ENCODE measurements around the gene DAZAP2. TPM values are rescaled to one million over a fixed set of nuclear protein-coding genes. Genes with fewer than 3 reads are reported as not detected.
A peak's percentile ranks its signal among the peaks of the same experiment; 100 is the strongest.

The DAZAP2 gene
- polyA plus RNA-seq, 2 of the 4 experiments (the other 2 are of a cell fraction): 304 to 375 TPM

- H3K9me3 ChIP-seq: no peaks in the 10 kb centered on the region
- FAIRE-seq: no peak
- ATAC-seq: no peak
- CTCF ChIA-PET: interaction anchor here (1.7 kb wide), 1 partner anchor 14 kb away, joined by 6 read pairs; the partner anchor contains the start of gene POU6F1
- POLR2A ChIA-PET: no interaction called here
- no peaks in the 10 kb centered on the region for H3K4me1 ChIP-seq
- no peak overlapping the region for H3K27ac ChIP-seq
- DNase-seq (ENCODE audit: low read depth in 1 of 2, low spot score in 1 of 2): no peak
- H3K4me2 ChIP-seq: no peak overlapping the region
- TF ChIP-seq SREBF2 (IDR thresholded peaks at IDR 0.05) (no peak), FOXS1 (CRISPR knock-in tag; IDR thresholded peaks at IDR 0.05) (no peak), CBX8 (IDR thresholded peaks at IDR 0.05) (no peak), ELK1 (IDR thresholded peaks at IDR 0.05; ENCODE audit: low read depth, low read length) (no peak), TFCP2L1 (CRISPR knock-in tag; IDR thresholded peaks at IDR 0.05) (no peak), HOXB13 (CRISPR knock-in tag; IDR thresholded peaks at IDR 0.05; ENCODE audit: low read depth) (no peak), FOSL2 (IDR thresholded peaks at IDR 0.05) (no peak), FOSL2 (CRISPR knock-in tag; IDR thresholded peaks at IDR 0.05) (no peak), BCL3 (IDR thresholded peaks at IDR 0.05) (no peak), RNF2 (IDR thresholded peaks at IDR 0.05; ENCODE audit: borderline replicate concordance, low read depth) (no peak), ZC3H11A (IDR thresholded peaks at IDR 0.05) (no peak)
- TF ChIP-seq, protein P1, sequence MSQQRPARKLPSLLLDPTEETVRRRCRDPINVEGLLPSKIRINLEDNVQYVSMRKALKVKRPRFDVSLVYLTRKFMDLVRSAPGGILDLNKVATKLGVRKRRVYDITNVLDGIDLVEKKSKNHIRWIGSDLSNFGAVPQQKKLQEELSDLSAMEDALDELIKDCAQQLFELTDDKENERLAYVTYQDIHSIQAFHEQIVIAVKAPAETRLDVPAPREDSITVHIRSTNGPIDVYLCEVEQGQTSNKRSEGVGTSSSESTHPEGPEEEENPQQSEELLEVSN (IDR thresholded peaks at IDR 0.05; ENCODE audit: borderline replicate concordance, low read depth): no peak
- TF ChIP-seq, protein P2, sequence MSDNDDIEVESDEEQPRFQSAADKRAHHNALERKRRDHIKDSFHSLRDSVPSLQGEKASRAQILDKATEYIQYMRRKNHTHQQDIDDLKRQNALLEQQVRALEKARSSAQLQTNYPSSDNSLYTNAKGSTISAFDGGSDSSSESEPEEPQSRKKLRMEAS (IDR thresholded peaks at IDR 0.05): no peak
- TF ChIP-seq, protein P3, sequence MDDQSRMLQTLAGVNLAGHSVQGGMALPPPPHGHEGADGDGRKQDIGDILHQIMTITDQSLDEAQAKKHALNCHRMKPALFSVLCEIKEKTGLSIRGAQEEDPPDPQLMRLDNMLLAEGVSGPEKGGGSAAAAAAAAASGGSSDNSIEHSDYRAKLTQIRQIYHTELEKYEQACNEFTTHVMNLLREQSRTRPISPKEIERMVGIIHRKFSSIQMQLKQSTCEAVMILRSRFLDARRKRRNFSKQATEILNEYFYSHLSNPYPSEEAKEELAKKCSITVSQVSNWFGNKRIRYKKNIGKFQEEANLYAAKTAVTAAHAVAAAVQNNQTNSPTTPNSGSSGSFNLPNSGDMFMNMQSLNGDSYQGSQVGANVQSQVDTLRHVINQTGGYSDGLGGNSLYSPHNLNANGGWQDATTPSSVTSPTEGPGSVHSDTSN (IDR thresholded peaks at IDR 0.05): no peak
- H3K4me3 ChIP-seq: no peak overlapping the region
These were observed 6.0 kb upstream of the DAZAP2 start for GRCh38 chr12:51232642-51233041.

DNA sequence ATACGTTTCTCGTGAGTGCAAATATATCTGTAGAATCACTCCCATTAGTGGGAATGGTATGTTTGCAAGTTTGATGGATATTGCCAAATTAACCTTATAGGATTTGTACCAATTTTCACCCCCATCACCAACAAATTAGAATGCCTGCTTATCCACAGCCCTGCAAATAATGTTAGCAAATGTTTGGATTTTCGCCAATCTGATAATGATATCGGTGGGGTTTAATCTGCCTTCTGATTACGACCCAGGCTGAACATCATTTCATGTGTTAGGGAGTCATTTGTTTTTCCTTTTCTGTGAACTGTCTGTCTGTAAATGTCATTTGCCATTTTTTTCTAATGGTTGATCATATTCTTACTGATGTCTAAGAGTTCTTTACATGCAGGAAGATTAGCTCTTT, 4.1 kb upstream of the DAZAP2 start:
- no peak overlapping the region for H3K4me2 ChIP-seq
- ATAC-seq (no peak), DNase-seq (ENCODE audit: low read depth in 1 of 2, low spot score in 1 of 2) (no peak), FAIRE-seq (no peak)
- no peak overlapping the region for H3K4me3 ChIP-seq
- no peak for TF ChIP-seq SMC3 (IDR thresholded peaks at IDR 0.05)
- TF ChIP-seq, protein P1 (IDR thresholded peaks at IDR 0.05; ENCODE audit: borderline replicate concordance, low read depth): no peak
- TF ChIP-seq TP53 (CRISPR knock-in tag; IDR thresholded peaks at IDR 0.05): no peak
- no peak for TF ChIP-seq HOXB5 (CRISPR knock-in tag; IDR thresholded peaks at IDR 0.05)
- TF ChIP-seq MYC (IDR thresholded peaks at IDR 0.05; ENCODE audit: borderline replicate concordance, low read length): no peak
- CTCF ChIA-PET: interaction anchor here (1.1 to 1.8 kb wide), 2 partner anchors 17 to 28 kb away, joined by 4 read pairs; partner anchors contain the start of gene POU6F1
- H3K9me3 ChIP-seq: no peaks in the 10 kb centered on the region
- 83% methylated on average over 5 of the region's 5 CpGs for WGBS (ENCODE audit: missing lambda C conversion rate)
- no peak overlapping the region for H3K27ac ChIP-seq
- no peaks in the 10 kb centered on the region for H3K4me1 ChIP-seq
- POLR2A ChIA-PET: no interaction called here

GRCh38 chr12:51238037-51238509, 553 bp upstream of the DAZAP2 start:
- 34% methylated on average over 10 of the region's 10 CpGs for WGBS (ENCODE audit: missing lambda C conversion rate)
- ATAC-seq (peak; percentile 3 to 15; a peak in 3 of 6 replicates), FAIRE-seq (no peak), DNase-seq (ENCODE audit: low read depth in 1 of 2, low spot score in 1 of 2) (no peak)
- TF ChIP-seq POLR2AphosphoS2 (conservative IDR thresholded peaks at IDR 0.05; ENCODE audit: low read length) (no peak), ZSCAN20 (CRISPR knock-in tag; IDR thresholded peaks at IDR 0.05) (no peak), RNF2 (IDR thresholded peaks at IDR 0.05; ENCODE audit: borderline replicate concordance, low read depth) (no peak), ZFP36 (IDR thresholded peaks at IDR 0.05; ENCODE audit: borderline replicate concordance, partially characterized antibody) (no peak), CEBPB (IDR thresholded peaks at IDR 0.05) (no peak), RARB (CRISPR knock-in tag; IDR thresholded peaks at IDR 0.05) (no peak), NFE2L2 (conservative IDR thresholded peaks at IDR 0.05; ENCODE audit: low read length) (no peak)
- ChIA-PET POLR2A (interaction anchor here (0.6 to 3.1 kb wide), 15 partner anchors 8 to 582 kb away, joined by 3 to 69 read pairs (median 3); partner anchors contain the start of genes CSRNP2, POU6F1 and SMAGP), CTCF (interaction anchor here (0.6 to 3.1 kb wide), 9 partner anchors 9 to 503 kb away, joined by 3 to 13 read pairs (median 4); partner anchors contain the start of gene POU6F1)
- H3K4me1 ChIP-seq: peaks cover 15% of the 10 kb centered on the region
- peak overlapping the region; percentile 90 for H3K4me3 ChIP-seq
- H3K4me2 ChIP-seq: peak overlapping the region; percentile 94
- H3K27ac ChIP-seq: peak overlapping the region; percentile 99 to 100
- no peaks in the 10 kb centered on the region for H3K9me3 ChIP-seq
